Activated T-helper 9 cell treated with anti-CD3 and anti-CD28 coated beads, Interleukin-2, amount 50 U/mL, for 16 hours (primary cell): ENCODE data around the gene ITGA3.
"Not testable (repeated sequence)": the region's sequence is repeated elsewhere in the genome, so short reads cannot be mapped to it uniquely, and the experiment has no call there.

Source experiments
- DNase-seq: peaks from one replicate; pipeline ENCODE4 v3.0.0-alpha.2; 2020; ENCODE audit warnings: low read depth

ITGA3 gene

GRCh38 chr17:50035421-50035879 lies 20.5 kb upstream of the ITGA3 start:
- no peak for DNase-seq

- no peak for DNase-seq
Observed at GRCh38 chr17:50035945-50036344, 20.0 kb upstream of the ITGA3 start.

- no peak for DNase-seq
Observed at GRCh38 chr17:50036455-50037261, 19.3 kb upstream of the ITGA3 start.

- no peak for DNase-seq
Observed at GRCh38 chr17:50037321-50038107, 18.4 kb upstream of the ITGA3 start.

- no peak for DNase-seq
Observed at GRCh38 chr17:50039058-50039457, 16.9 kb upstream of the ITGA3 start.

GRCh38 chr17:50040496-50040895 lies 15.4 kb upstream of the ITGA3 start:
- not testable (repeated sequence) for DNase-seq

- DNase-seq, result no peak
Observed at GRCh38 chr17:50042211-50042610, 13.7 kb upstream of the ITGA3 start.

GRCh38 chr17:50043290-50044148 lies 12.4 kb upstream of the ITGA3 start:
- DNase-seq, result no peak

GRCh38 chr17:50044483-50044882 lies 11.4 kb upstream of the ITGA3 start:
- no peak for DNase-seq

GRCh38 chr17:50045154-50045553 lies 10.8 kb upstream of the ITGA3 start:
- DNase-seq, result no peak

- DNase-seq, result no peak
Observed at GRCh38 chr17:50046179-50046578, 9.7 kb upstream of the ITGA3 start.

- DNase-seq, result no peak
Observed at GRCh38 chr17:50046667-50047066, 9.2 kb upstream of the ITGA3 start.

GRCh38 chr17:50047083-50047482 lies 8.8 kb upstream of the ITGA3 start:
- DNase-seq, result no peak

GRCh38 chr17:50047488-50048126 lies 8.3 kb upstream of the ITGA3 start:
- no peak for DNase-seq

GRCh38 chr17:50048146-50048720 lies 7.7 kb upstream of the ITGA3 start:
- no peak for DNase-seq

- no peak for DNase-seq
Observed at GRCh38 chr17:50048988-50049387, 6.9 kb upstream of the ITGA3 start.

- DNase-seq, result no peak
Observed at GRCh38 chr17:50049636-50050035, 6.3 kb upstream of the ITGA3 start.

GRCh38 chr17:50050431-50051032 lies 5.4 kb upstream of the ITGA3 start:
- no peak for DNase-seq

GRCh38 chr17:50051082-50051576 lies 4.8 kb upstream of the ITGA3 start:
- DNase-seq, result peak; percentile 37

GRCh38 chr17:50051606-50052005 lies 4.3 kb upstream of the ITGA3 start:
- DNase-seq, result no peak
